ENCODE results near the gene MRPS15.

Gene MRPS15

GRCh38 chr1:36419569-36419968 is 44.6 kb downstream of the MRPS15 start:
- peak; percentile 48 for DNase-seq (ENCODE audit: low read depth)
- no peak for TF ChIP-seq CTCF (conservative IDR thresholded peaks at IDR 0.05; ENCODE audit: low read length)
- H3K4me3 ChIP-seq (ENCODE audit: low read length) = no peak overlapping the region

- DNase-seq (ENCODE audit: low read depth) = no peak
- no peak overlapping the region for H3K4me3 ChIP-seq (ENCODE audit: low read length)
- no peak for TF ChIP-seq CTCF (conservative IDR thresholded peaks at IDR 0.05; ENCODE audit: low read length)
These were observed 45.0 kb downstream of the MRPS15 start for GRCh38 chr1:36419140-36419539.

GRCh38 chr1:36417931-36418330 is 46.3 kb downstream of the MRPS15 start:
- DNase-seq (ENCODE audit: low read depth) = no peak
- no peak overlapping the region for H3K4me3 ChIP-seq (ENCODE audit: low read length)
- TF ChIP-seq CTCF (conservative IDR thresholded peaks at IDR 0.05; ENCODE audit: low read length) = no peak

GRCh38 chr1:36415661-36416326 is 48.4 kb downstream of the MRPS15 start:
- TF ChIP-seq CTCF (conservative IDR thresholded peaks at IDR 0.05; ENCODE audit: low read length) = no peak
- DNase-seq (ENCODE audit: low read depth) = no peak
- H3K4me3 ChIP-seq (ENCODE audit: low read length) = no peak overlapping the region

- no peak for TF ChIP-seq CTCF (conservative IDR thresholded peaks at IDR 0.05; ENCODE audit: low read length)
- H3K4me3 ChIP-seq (ENCODE audit: low read length) = no peak overlapping the region
- no peak for DNase-seq (ENCODE audit: low read depth)
These were observed 49.8 kb downstream of the MRPS15 start for GRCh38 chr1:36414384-36414783.

GRCh38 chr1:36411674-36412648 is 52.2 kb downstream of the MRPS15 start:
- peak; percentile 8 for DNase-seq (ENCODE audit: low read depth)

More at GRCh38 chr1:36411674-36412648, 52.2 kb downstream of the MRPS15 start:
- no peak for TF ChIP-seq CTCF (conservative IDR thresholded peaks at IDR 0.05; ENCODE audit: low read length)
- H3K4me3 ChIP-seq (ENCODE audit: low read length) = no peak overlapping the region

Data from AG10803 (cell line).